Epithelial cell of esophagus (primary cell): ENCODE measurements around the gene BRCA2.

Source experiments
- DNase-seq: peaks from one replicate; pipeline ENCODE4 v3.0.0; 2010; ENCODE audit warnings: low read depth
- H3K4me3 ChIP-seq: 2 replicates; pipeline ENCODE4 v1.5.1; 2011; ENCODE audit warnings: mild to moderate bottlenecking, low read length, control low read depth
- CTCF ChIP-seq: IDR thresholded peaks from 2 replicates; pipeline ENCODE4 v1.5.1; 2011; ENCODE audit warnings: low read depth, mild to moderate bottlenecking, low read length, control low read depth, inconsistent platforms; ENCODE audit not compliant: insufficient read depth; ENCODE audit errors: missing control alignments

BRCA2 gene

GRCh38 chr13:32426990-32427851 is 111.9 kb downstream of the BRCA2 start:
- H3K4me3 ChIP-seq, result peak overlapping the region; percentile 48
- peak; percentile 11 for DNase-seq
- no peak for TF ChIP-seq CTCF

- H3K4me3 ChIP-seq, result peak within 1 kb of the TSS; percentile 48
- peak; percentile 27 for DNase-seq
- TF ChIP-seq CTCF, result no peak
These were observed 112.7 kb downstream of the BRCA2 start, which contains the start of gene N4BP2L1 for GRCh38 chr13:32427852-32428580. TSS of gene N4BP2L1 (minus strand) at chr13:32428130. CDS start at chr13:32428082, 48 bp downstream.

GRCh38 chr13:32428581-32429432 is 113.5 kb downstream of the BRCA2 start:
- no peak for TF ChIP-seq CTCF
- no peak for DNase-seq
- H3K4me3 ChIP-seq, result peak overlapping the region; percentile 48

- no peak for DNase-seq
- H3K4me3 ChIP-seq, result no peak overlapping the region
- no peak for TF ChIP-seq CTCF
These were observed 114.2 kb downstream of the BRCA2 start for GRCh38 chr13:32429433-32429909.

GRCh38 chr13:32430018-32430747 is 114.9 kb downstream of the BRCA2 start:
- no peak for TF ChIP-seq CTCF
- no peak for DNase-seq
- H3K4me3 ChIP-seq, result no peak overlapping the region

GRCh38 chr13:32431361-32431760 is 116.1 kb downstream of the BRCA2 start:
- DNase-seq, result no peak
- no peak for TF ChIP-seq CTCF
- H3K4me3 ChIP-seq, result no peak overlapping the region
